HL-60/S4 treated with phorbol 12-myristate 13-acetate at 8.2 ng/mL for 4 days and 3 days (cell line): ENCODE measurements around the gene TMEM247.
"Not testable (repeated sequence)": the region's sequence is repeated elsewhere in the genome, so short reads cannot be mapped to it uniquely, and the experiment has no call there.

Experiments used
- in situ Hi-C: fragments of 300-500 bp; cut with MboI; formaldehyde crosslinking; loops from 2 replicates; pipeline ENCODE4 v1.15.0; 2022; ENCODE audit warnings: low sequenced_read_pairs

TMEM247 gene

DNA sequence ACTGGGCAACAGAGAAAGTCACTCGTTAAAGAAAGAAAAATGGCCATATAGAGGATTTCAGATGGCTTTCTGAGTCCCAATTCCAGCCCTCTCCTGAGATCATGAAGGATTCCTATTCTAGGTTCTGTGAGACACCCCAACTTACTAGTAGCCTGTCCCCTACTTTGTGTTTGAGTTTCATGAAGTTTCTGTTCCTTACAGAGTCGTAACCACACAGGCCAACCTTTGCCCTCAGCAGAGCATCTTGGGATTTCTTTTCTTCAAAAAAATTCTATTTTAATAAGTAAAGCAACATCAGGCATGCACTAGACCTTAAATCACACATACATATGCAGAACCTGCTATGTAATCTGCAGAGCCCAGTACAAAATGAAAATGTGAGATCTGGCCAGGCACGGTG is 30.4 kb downstream of the TMEM247 start:
- in situ Hi-C loops, result no loop called here

- in situ Hi-C loops, result no loop called here
Measured at GRCh38 chr2:46510598-46511177, 31.3 kb downstream of the TMEM247 start.

DNA sequence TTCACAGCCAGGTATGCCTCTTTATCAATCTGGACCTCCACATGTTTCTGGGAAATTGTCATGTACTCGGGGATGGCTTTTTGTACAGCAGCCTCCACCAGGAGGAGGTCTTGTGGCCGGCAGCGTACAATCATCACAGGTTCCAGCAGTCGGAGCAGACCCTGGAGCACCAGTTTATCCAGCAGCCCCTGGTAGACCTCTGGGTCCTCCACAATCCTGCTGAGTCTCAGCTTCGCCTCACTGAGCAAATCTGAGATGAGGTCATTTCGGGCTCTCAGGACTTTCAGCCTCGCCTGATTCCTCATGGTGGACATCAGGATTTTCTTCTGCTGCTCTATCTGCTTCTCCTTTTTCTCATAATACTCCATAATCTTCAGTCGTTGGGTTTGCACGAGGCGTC is 32.8 kb downstream of the TMEM247 start:
- in situ Hi-C loops, result no loop called here

GRCh38 chr2:46514738-46515137 is 35.4 kb downstream of the TMEM247 start:
- in situ Hi-C loops, result no loop called here

GRCh38 chr2:46517485-46517884 is 38.1 kb downstream of the TMEM247 start:
- in situ Hi-C loops, result no loop called here

GRCh38 chr2:46518861-46519260 is 39.5 kb downstream of the TMEM247 start:
- in situ Hi-C loops, result no loop called here

DNA sequence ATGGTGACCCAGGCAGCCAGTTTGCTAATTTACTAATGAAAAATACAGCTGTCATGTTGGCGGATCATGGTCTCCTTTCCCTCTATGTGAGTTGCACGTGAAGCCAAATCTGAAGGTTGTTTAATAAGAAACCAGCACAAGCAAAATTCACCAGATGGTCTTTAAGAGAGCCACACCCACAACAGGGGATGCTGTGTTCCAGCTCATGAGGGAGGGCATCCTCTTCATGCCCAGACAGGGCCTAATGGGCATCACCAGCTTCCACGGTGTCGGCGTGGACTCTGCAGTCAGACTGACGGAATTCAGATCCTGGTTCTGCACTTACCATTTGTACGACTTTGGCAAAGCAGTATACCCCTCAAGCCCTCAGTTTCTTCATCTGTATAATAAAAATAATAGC is 39.9 kb downstream of the TMEM247 start:
- in situ Hi-C loops, result no loop called here

GRCh38 chr2:46520130-46520711 is 40.9 kb downstream of the TMEM247 start:
- in situ Hi-C loops, result no loop called here

DNA sequence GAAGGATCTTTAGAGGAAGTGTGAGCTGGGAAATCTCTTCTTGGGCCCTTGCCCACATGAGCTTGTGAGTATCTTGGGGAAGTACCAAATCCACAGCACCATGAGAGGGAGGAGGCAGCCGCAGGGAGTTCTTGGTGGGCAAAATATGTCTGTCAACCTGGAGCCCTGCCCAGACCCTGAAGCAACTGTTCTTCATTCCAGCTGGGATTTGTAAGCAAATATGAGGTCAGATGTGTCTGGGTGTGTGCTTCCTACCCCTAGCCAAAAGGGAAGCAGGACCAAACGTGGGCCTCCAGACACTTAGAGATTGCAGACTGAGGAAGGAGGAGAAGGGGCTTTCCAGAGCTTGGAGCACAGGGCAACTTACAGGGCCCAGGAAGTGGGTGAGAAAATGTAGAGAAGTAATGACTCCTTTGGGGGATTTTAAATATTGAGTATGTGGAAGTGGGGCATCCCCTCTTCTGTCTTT is 41.9 kb downstream of the TMEM247 start:
- in situ Hi-C loops, result no loop called here

- in situ Hi-C loops, result not testable (repeated sequence)
Measured at GRCh38 chr2:46522385-46522784, 43.0 kb downstream of the TMEM247 start.

DNA sequence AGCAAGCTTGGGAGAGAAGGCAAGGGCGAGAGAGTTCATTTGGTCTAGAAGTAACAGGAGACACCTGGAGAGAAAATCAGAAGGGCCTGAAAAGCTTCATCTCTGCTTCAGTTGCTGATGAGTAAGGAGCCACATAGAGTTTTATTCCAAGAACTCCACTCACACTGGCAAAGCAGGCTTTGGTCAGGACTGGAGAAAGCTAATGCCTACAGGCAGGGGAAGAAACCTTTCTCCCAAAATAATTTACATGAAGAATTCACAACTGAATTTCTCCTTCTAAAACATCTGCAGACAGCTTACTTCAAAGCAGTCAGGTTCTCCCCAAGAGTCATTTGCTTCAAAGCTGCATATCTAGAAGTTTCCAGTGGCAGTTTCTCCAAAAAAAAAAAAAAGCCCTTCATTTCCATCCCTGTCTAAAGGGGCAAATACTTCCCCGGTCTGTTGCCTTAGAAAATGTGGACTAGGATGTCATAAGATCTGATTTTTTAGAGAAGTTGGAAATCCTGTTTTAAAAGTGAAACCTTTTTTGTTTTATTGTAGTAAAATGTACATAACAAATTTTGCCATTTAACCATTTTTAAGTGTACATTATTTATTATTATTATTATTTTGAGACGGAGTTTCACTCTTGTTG is 46.3 kb downstream of the TMEM247 start:
- in situ Hi-C loops, result no loop called here

- in situ Hi-C loops, result no loop called here
Measured at GRCh38 chr2:46528880-46529279, 49.5 kb downstream of the TMEM247 start.

DNA sequence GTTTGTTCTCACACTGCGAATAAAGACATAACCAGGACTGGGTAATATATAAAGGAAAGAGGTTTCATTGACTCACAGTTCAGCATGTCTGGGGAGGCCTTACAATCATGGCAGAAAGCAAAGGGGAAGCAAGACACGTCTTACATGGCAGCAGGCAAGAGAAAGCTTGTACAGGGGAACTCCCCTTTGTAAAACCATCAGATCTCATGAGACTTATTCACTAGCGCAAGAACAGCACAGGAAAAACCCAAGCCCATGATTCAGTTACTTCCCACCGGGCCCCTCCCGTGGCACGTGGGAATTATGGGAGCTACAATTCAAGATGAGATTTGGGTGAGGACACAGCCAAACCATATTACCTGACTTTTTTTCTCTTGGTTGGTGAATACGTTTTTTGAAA is 51.3 kb downstream of the TMEM247 start:
- in situ Hi-C loops, result no loop called here

DNA sequence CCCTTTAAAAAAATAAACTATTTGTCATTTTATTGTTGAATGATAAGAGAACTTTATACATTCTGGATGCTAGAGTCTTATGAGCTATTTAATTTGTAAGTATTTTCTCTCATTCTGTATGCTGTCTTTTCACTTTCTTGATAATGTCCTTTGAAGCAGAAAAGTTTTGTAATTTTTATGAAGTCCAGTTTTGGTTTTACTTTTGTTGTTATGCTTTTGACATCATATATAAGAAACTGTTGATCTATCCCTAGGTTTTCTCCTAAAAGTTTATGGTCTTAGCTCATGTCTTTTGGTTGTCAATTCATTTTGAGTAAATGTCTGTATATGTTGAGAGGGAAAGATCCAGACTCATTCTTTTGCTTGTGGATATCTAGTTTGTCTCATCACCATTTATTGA is 52.5 kb downstream of the TMEM247 start:
- in situ Hi-C loops, result no loop called here
